CD4-positive, alpha-beta memory T cell (primary cell): ENCODE data around the gene TMEM134. TPM values are rescaled to one million over a fixed set of nuclear protein-coding genes. Genes with fewer than 3 reads are reported as not detected.

Source experiments
- CTCF ChIA-PET: fragments of 350-600 bp; sonication (Branson Sonifier 250); formaldehyde crosslinking; loops from one replicate; lab custom pipeline; 2021; ENCODE audit warnings: inconsistent platforms; ENCODE audit not compliant: partially characterized antibody; lab: Charles Lee
- POLR2A ChIA-PET: fragments of 350-600 bp; sonication (Branson Sonifier 250); formaldehyde crosslinking; loops from one replicate; lab custom pipeline; 2021; ENCODE audit not compliant: partially characterized antibody; lab: Charles Lee
- DNase-seq, 5 donors: peaks; one replicate each; pipeline versions ENCODE4 v3.0.0 to v3.0.0-alpha.2; 2020 to 2022; ENCODE audit warnings: mixed read lengths in 1 of 5
- H3K27ac ChIP-seq: one replicate; pipeline ENCODE4 v1.7.0; 2013; ENCODE audit warnings: low read depth, low read length
- H3K27me3 ChIP-seq: 2 replicates; pipeline ENCODE4 v1.7.0; 2013; ENCODE audit warnings: mild to moderate bottlenecking, low read length, moderate library complexity; ENCODE audit not compliant: insufficient read depth
- H3K36me3 ChIP-seq: 2 replicates; pipeline ENCODE4 v1.7.0; 2013; ENCODE audit warnings: mild to moderate bottlenecking, low read length, moderate library complexity; ENCODE audit not compliant: insufficient read depth
- H3K4me1 ChIP-seq: 2 replicates; pipeline ENCODE4 v1.7.0; 2013; ENCODE audit warnings: mild to moderate bottlenecking, low read length, moderate library complexity; ENCODE audit not compliant: insufficient read depth
- H3K4me3 ChIP-seq, 2 donors: one replicate each; pipeline ENCODE4 v1.7.0; 2013; ENCODE audit warnings: low read length in 2 of 2, mild to moderate bottlenecking in 1 of 2
- H3K9me3 ChIP-seq, 2 donors: one replicate each; pipeline ENCODE4 v1.7.0; 2013; ENCODE audit warnings: low read length in 2 of 2, control low read depth in 1 of 2; ENCODE audit not compliant: control insufficient read depth in 1 of 2
- H3K27ac Mint-ChIP-seq, 7 donors: one replicate each; pipeline ENCODE4 v1.8.0; 2020 to 2021; ENCODE audit warnings: mixed read lengths in 7 of 7, mild to moderate bottlenecking in 6 of 7, inconsistent platforms in 3 of 7, moderate library complexity in 3 of 7
- H3K27me3 Mint-ChIP-seq, 2 donors: one replicate each; pipeline ENCODE4 v1.8.0; 2020 to 2021; ENCODE audit warnings: mixed read lengths in 2 of 2
- H3K36me3 Mint-ChIP-seq, 2 donors: one replicate each; pipeline ENCODE4 v1.8.0; 2020 to 2021; ENCODE audit warnings: mixed read lengths in 2 of 2, inconsistent platforms in 1 of 2, mild to moderate bottlenecking in 1 of 2
- H3K4me1 Mint-ChIP-seq, 4 donors: one replicate each; pipeline ENCODE4 v1.8.0; 2020 to 2021; ENCODE audit warnings: mixed read lengths in 4 of 4, mild to moderate bottlenecking in 1 of 4
- H3K4me3 Mint-ChIP-seq, 8 donors: one replicate each; pipeline ENCODE4 v1.8.0; 2020 to 2021; ENCODE audit warnings: mixed read lengths in 8 of 8, mild to moderate bottlenecking in 7 of 8, moderate library complexity in 6 of 8, inconsistent platforms in 3 of 8
- H3K9me3 Mint-ChIP-seq, 8 donors: one replicate each; pipeline ENCODE4 v1.8.0; 2020 to 2021; ENCODE audit warnings: mixed read lengths in 8 of 8, mild to moderate bottlenecking in 5 of 8, inconsistent platforms in 3 of 8, moderate library complexity in 1 of 8
- intact Hi-C: fragments of 100-400 bp; cut with micrococcal nuclease; formaldehyde crosslinking; loops from one replicate; pipeline ENCODE4 v1.15.1; 2023
- polyA plus RNA-seq, 2 donors: library from polyadenylated mRNA; unstranded; fragments of 300-500 nt; fragmentation: Illumina TruSeq; gene quantifications; one replicate each; pipeline ENCODE4 v1.2.3, GENCODE V29; 2021
- total RNA-seq, 2 experiments: library from RNA; stranded (reverse); gene quantifications; one replicate each; pipeline ENCODE4 v1.2.3, GENCODE V29; 2021

Gene TMEM134
- total and polyA plus RNA-seq, 4 experiments from 2014 or later = 90.1 to 162 (median 126) TPM

DNA sequence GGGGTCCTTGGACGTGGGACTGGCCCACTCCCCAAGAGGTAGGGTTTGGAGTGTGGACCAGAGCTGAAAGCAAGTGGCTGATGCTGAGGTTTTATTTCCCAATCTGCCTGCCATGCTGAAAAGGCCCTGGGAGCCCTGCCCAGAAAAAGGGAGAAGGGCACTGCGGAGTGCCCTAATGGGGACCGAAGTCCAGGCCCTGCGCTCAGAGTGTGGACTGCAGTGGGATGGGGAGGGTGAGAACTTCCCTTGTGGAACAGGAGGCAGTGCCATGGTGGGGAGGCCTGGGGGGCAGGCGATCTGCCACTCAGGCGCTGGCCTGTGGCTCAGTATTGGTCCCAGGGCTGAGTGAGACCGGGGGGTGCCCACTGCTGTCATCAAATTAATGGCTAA is 20.8 kb downstream of the TMEM134 start:
- DNase-seq = no peak
- Histone ChIP-seq H3K27ac (peak overlapping the region; percentile 16), H3K4me3 (no peak overlapping the region), H3K9me3 (no peaks in the 10 kb centered on the region), H3K36me3 (no peaks in the 10 kb centered on the region), H3K4me1 (peaks cover 51% of the 10 kb centered on the region), H3K27me3 (no peaks in the 10 kb centered on the region)
- peaks cover 37 to 67% (median 49%) of the 10 kb centered on the region in 4 donors for H3K4me1 Mint-ChIP-seq
- no peaks in the 10 kb centered on the region for H3K36me3 Mint-ChIP-seq
- peak overlapping the region; percentile 32 to 94 (median 52) for H3K27ac Mint-ChIP-seq
- intact Hi-C loops = no loop called here
- peaks cover 0 to 2% (median 0%) of the 10 kb centered on the region in 8 donors for H3K9me3 Mint-ChIP-seq
- POLR2A ChIA-PET = interaction anchor here (1.2 to 30.4 kb wide), 5 partner anchors 9 to 46 kb away, joined by 4 to 900 read pairs (median 130); partner anchors contain the start of genes CABP4, CORO1B, GPR152 and PPP1CA
- H3K27me3 Mint-ChIP-seq = no peaks in the 10 kb centered on the region
- peak overlapping the region in 2 of 8 donors; percentile 36 to 56 for H3K4me3 Mint-ChIP-seq
- CTCF ChIA-PET = no interaction called here

GRCh38 chr11:67445515-67445914 is 23.5 kb downstream of the TMEM134 start:
- POLR2A ChIA-PET = interaction anchor here (0.7 to 30.4 kb wide), 11 partner anchors 7 to 62 kb away, joined by 3 to 900 read pairs (median 4); partner anchors contain the start of genes AIP, CABP4, CDK2AP2 and CORO1B
- H3K27ac Mint-ChIP-seq = peak overlapping the region; percentile 94 to 100 (median 98)

DNA sequence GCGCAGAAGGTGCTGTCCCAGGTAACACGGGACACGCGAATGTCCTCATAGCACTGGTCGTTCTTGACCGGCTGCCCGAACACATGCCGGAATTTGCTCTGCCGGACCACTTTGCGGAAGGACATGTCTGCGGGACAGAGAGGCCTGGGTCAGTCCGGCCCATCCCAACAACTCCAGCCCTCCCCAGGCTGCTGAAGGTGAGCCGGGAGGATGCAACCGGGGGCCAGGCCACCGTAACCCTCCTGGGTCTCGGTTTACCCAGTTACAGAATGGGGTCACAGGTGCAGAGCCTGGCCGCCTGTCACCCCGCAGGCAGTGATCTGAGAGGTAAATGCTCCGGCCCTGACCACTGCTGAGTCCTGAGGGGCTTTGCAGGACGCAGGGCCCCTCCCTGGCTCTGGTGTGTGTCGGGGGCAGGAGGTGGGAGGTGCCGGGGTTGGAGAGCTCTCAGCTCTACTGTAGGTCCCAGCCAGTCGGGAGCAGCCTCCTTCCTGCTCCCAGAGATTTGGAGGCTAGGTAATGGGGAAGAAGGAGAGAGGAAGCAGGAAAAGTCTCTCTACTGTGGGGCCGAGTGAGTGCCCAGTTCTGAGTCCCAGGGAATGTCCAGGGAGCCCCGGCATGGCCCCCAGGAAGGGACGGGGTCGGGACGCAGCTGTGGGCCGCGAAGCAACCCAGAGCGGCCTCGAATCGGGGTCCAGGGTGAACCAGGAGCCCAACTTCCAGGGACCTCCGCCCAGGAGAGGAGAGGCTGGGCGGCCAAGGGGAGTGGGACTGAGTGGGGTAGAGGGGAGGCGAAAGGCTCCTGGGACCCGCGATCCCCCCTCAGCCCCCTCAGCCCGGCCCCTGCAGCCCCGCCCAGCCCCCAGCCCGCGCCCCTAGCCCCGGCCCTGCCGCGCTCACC is 26.3 kb downstream of the TMEM134 start:
- CTCF ChIA-PET = no interaction called here

More at GRCh38 chr11:67445515-67445914, 23.5 kb downstream of the TMEM134 start:
- intact Hi-C loops = no loop called here
- no peaks in the 10 kb centered on the region for H3K36me3 ChIP-seq
- Mint-ChIP-seq H3K36me3 (peaks cover 0 to 1% of the 10 kb centered on the region in 2 donors), H3K4me3 (peak overlapping the region in 7 of 8 donors; percentile 27 to 87 (median 77)), H3K4me1 (peaks cover 48 to 87% (median 68%) of the 10 kb centered on the region in 4 donors), H3K27me3 (no peaks in the 10 kb centered on the region), H3K9me3 (peaks cover 0 to 2% (median 0%) of the 10 kb centered on the region in 8 donors)
- CTCF ChIA-PET = interaction anchor here (0.6 to 2.2 kb wide), 3 partner anchors 14 to 44 kb away, joined by 3 to 7 read pairs (median 3); partner anchors contain the start of gene PPP1CA
- no peaks in the 10 kb centered on the region for H3K9me3 ChIP-seq
- no peaks in the 10 kb centered on the region for H3K27me3 ChIP-seq
- peaks cover 75% of the 10 kb centered on the region for H3K4me1 ChIP-seq
- no peak overlapping the region for H3K4me3 ChIP-seq
- DNase-seq = no peak
- peak overlapping the region; percentile 75 for H3K27ac ChIP-seq

GRCh38 chr11:67441731-67442351 is 27.2 kb downstream of the TMEM134 start:
- Mint-ChIP-seq H3K9me3 (no peaks in the 10 kb centered on the region), H3K4me3 (peak overlapping the region; percentile 39 to 86 (median 56)), H3K36me3 (peaks cover 0 to 19% of the 10 kb centered on the region in 2 donors), H3K27ac (peak overlapping the region; percentile 87 to 98 (median 89)), H3K27me3 (no peaks in the 10 kb centered on the region), H3K4me1 (peaks cover 50 to 87% (median 64%) of the 10 kb centered on the region in 4 donors)
- H3K36me3 ChIP-seq = no peaks in the 10 kb centered on the region
- peaks cover 71% of the 10 kb centered on the region for H3K4me1 ChIP-seq
- ChIA-PET POLR2A (interaction anchor here (11.9 to 31.8 kb wide), 5 partner anchors 3 to 47 kb away, joined by 279 to 2262 read pairs (median 900); partner anchors contain the start of genes AIP, CABP4, CARNS1 and CORO1B), CTCF (interaction anchor here (0.7 to 1.6 kb wide), 3 partner anchors 11 to 27 kb away, joined by 3 to 4 read pairs (median 3); partner anchors contain the start of gene TMEM134)
- H3K27me3 ChIP-seq = no peaks in the 10 kb centered on the region
- no peak overlapping the region for H3K4me3 ChIP-seq
- H3K27ac ChIP-seq = peak overlapping the region; percentile 40
- intact Hi-C loops = no loop called here
- no peaks in the 10 kb centered on the region for H3K9me3 ChIP-seq
- DNase-seq = peak; percentile 47 to 70 (median 56)

More for the DNA sequence above, 26.3 kb downstream of the TMEM134 start:
- POLR2A ChIA-PET = interaction anchor here (1.2 to 30.4 kb wide), 11 partner anchors 4 to 41 kb away, joined by 3 to 900 read pairs (median 11); partner anchors contain the start of genes AIP, CABP4, CORO1B and GPR152
- peak overlapping the region; percentile 87 to 98 (median 89) for H3K27ac Mint-ChIP-seq
- Histone ChIP-seq H3K36me3 (no peaks in the 10 kb centered on the region), H3K9me3 (no peaks in the 10 kb centered on the region), H3K27me3 (no peaks in the 10 kb centered on the region), H3K4me1 (peaks cover 80% of the 10 kb centered on the region), H3K4me3 (no peak overlapping the region), H3K27ac (peak overlapping the region; percentile 75)
- H3K27me3 Mint-ChIP-seq = no peaks in the 10 kb centered on the region
- H3K36me3 Mint-ChIP-seq = peaks cover 0 to 11% of the 10 kb centered on the region in 2 donors
- no peak for DNase-seq
- peaks cover 53 to 90% (median 72%) of the 10 kb centered on the region in 4 donors for H3K4me1 Mint-ChIP-seq
- peak overlapping the region; percentile 45 to 86 (median 62) for H3K4me3 Mint-ChIP-seq
- H3K9me3 Mint-ChIP-seq = no peaks in the 10 kb centered on the region
- intact Hi-C loops = loop anchor here (1.0 kb wide), 2 partner anchors 14 to 27 kb away; partner anchors contain the start of genes RPS6KB2 and TMEM134

GRCh38 chr11:67441098-67441563 is 27.9 kb downstream of the TMEM134 start:
- intact Hi-C loops = no loop called here
- H3K4me1 ChIP-seq = peaks cover 69% of the 10 kb centered on the region
- CTCF ChIA-PET = interaction anchor here (0.7 to 1.6 kb wide), 4 partner anchors 10 to 28 kb away, joined by 3 to 4 read pairs (median 3); partner anchors contain the start of gene TMEM134
- Mint-ChIP-seq H3K4me3 (peak overlapping the region in 3 of 8 donors; percentile 21 to 82 (median 55)), H3K27me3 (no peaks in the 10 kb centered on the region), H3K27ac (peak overlapping the region; percentile 43 to 98 (median 92)), H3K9me3 (no peaks in the 10 kb centered on the region), H3K4me1 (peaks cover 48 to 86% (median 59%) of the 10 kb centered on the region in 4 donors), H3K36me3 (peaks cover 4 to 24% of the 10 kb centered on the region in 2 donors)
- DNase-seq = peak in 1 of 5 donors; percentile 26
- no peak overlapping the region for H3K4me3 ChIP-seq
- H3K27me3 ChIP-seq = no peaks in the 10 kb centered on the region
- H3K27ac ChIP-seq = peak overlapping the region; percentile 78
- H3K36me3 ChIP-seq = peaks cover 3% of the 10 kb centered on the region
- POLR2A ChIA-PET = interaction anchor here (0.9 to 31.8 kb wide), 6 partner anchors 12 to 201 kb away, joined by 4 to 2262 read pairs (median 492); partner anchors contain the start of genes AIP, CABP4, CARNS1 and CORO1B
- no peaks in the 10 kb centered on the region for H3K9me3 ChIP-seq
